Ureter (tissue), 1 donor: ENCODE data around the gene GPC6. TPM values are rescaled to one million over a fixed set of nuclear protein-coding genes. Genes with fewer than 3 reads are reported as not detected.

Experiments
- DNase-seq: peaks from one replicate; pipeline ENCODE4 v3.0.0-alpha.2; 2020; ENCODE audit warnings: low spot score
- total RNA-seq: library from RNA; stranded (reverse); gene quantifications from one replicate; pipeline ENCODE4 v1.2.4, GENCODE V29; 2023
- donor health status: DM: yes; HTN: yes; CAD: no.

GPC6 gene
- total RNA-seq, 1 donor from 2014 or later, result 6.8 TPM

DNA sequence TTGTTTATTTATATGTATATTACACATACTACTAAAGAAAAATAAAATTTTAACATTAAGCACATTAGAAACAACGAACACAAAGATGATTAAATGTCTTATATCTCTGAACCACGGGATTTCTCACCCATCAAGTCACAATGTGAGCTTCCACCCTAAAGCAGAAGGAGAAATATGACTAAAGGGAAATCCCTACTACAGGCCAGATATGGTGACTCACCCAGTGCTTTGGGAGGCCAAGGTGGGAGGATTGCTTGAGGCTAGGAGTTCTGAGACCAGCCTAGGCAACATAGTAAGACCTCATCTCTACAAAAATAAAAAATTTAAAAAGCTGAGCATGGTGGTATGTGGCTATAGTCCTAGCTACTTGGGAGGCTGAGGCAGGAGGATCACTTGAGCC, 1228.3 kb downstream of the GPC6 start:
- DNase-seq, result no peak

DNA sequence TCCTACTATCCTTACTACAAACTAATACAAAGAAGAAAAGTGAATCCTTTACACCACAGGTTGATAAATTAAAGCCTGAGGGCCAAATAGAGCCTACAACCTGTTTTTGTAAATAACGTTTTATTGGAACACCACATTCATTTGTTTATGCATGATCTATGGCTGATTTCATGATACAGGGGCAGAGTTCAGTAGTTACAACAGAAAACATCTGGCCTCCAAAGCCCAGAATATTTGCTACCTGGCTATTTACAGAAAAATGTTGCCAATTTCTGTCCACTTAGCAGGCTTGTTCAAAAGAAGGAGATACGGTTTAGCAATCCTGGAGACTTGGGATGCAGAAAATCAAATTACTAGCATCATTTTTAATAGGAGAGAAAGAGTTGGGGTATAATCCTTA, 1228.8 kb downstream of the GPC6 start:
- DNase-seq, result no peak
